ENCODE results near the gene SMAD6. TPM values are rescaled to one million over a fixed set of nuclear protein-coding genes. Genes with fewer than 3 reads are reported as not detected.

SMAD6 gene
- total and polyA plus RNA-seq, 9 of the 15 experiments (the other 6 are each of a cell fraction or from before 2014, with no cell fraction given), result 0.10 to 15.5 (median 3.7) TPM

GRCh38 chr15:66742286-66742685, 40.2 kb downstream of the SMAD6 start (continued):
- TF ChIP-seq MTA1 (IDR thresholded peaks at IDR 0.05; ENCODE audit: borderline replicate concordance) (no peak), SNAPC5 (CRISPR knock-in tag; IDR thresholded peaks at IDR 0.05) (no peak), ZNF165 (CRISPR knock-in tag; IDR thresholded peaks at IDR 0.05; ENCODE audit: borderline replicate concordance) (no peak), FOXJ3 (CRISPR knock-in tag; IDR thresholded peaks at IDR 0.05) (no peak)

DNA sequence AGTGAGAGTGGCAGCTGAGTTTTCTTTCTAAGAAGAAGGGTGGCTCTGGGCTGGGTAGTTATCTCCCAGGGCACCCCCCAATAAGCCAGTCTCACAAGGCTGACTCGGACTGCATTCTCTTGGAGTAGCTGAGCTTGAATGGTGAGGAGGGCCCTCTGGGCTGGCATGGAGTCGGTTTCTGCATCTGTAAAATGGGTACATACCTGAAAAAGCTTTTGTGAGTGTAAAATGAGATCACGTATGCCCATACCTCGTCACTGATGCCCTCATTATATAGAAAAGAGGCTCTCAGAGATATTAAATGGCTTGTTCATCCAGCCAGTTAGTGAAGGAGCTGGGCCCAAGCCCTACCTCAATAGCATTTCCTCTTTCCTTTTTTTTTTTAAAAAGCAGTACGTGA, 41.2 kb downstream of the SMAD6 start:
- Histone ChIP-seq H4K20me1 (replicated peaks; ENCODE audit: control insufficient read depth, insufficient read depth, low read length) (peaks cover 20% of the 10 kb centered on the region; the same call in 1 of the 2 replicates), H3K79me2 (ENCODE audit: control insufficient read depth, insufficient read depth, low read length) (peaks cover 42% of the 10 kb centered on the region; the same call in 2 of the 3 replicates), H3K36me3 (ENCODE audit: control insufficient read depth, insufficient read depth, low read length) (peaks cover 2% of the 10 kb centered on the region; the same call in 1 of the 3 replicates), H3K4me1 (replicated peaks in 1 of 2; ENCODE audit: control insufficient read depth in 2 of 2, insufficient read depth in 2 of 2, low read length in 2 of 2) (peaks cover 0 to 8% of the 10 kb centered on the region in 2 experiments; a peak in 1 of 5 replicates), H3K4me2 (ENCODE audit: insufficient read depth, low read length) (no peak overlapping the region), H3K9ac (ENCODE audit: insufficient read depth in 1 of 2, low read depth in 2 of 2, low read length in 2 of 2) (no peak overlapping the region), H3K4me3 (no peak overlapping the region), H3K27ac (ENCODE audit: extremely low read depth, low read depth, low read length) (no peak overlapping the region), H3K9me1 (ENCODE audit: control insufficient read depth, insufficient read depth, low read length) (no peaks in the 10 kb centered on the region), H3K9me3 (replicated peaks; ENCODE audit: control insufficient read depth, insufficient read depth, low read depth, low read length) (no peaks in the 10 kb centered on the region), H3K27me3 (ENCODE audit: control insufficient read depth in 2 of 2, insufficient read depth in 2 of 2, low read length in 2 of 2) (no peaks in the 10 kb centered on the region), H2AFZ (ENCODE audit: low read depth, low read length) (no peak overlapping the region)
- no TSS peak for BruUV-seq (replicated peaks)
- FAIRE-seq (no peak), DNase-seq (ENCODE audit: extremely low read depth in 1 of 4, low spot score in 3 of 4) (no peak), ATAC-seq (no peak)
- WGBS (ENCODE audit: insufficient coverage, low coverage, missing lambda C conversion rate), result 76% methylated on average over 5 of the region's 5 CpGs
- CTCF ChIA-PET (ENCODE audit: low intra/inter-chr PET ratio), result no interaction called here
- POLR2A ChIA-PET, result interaction anchor here (0.6 kb wide), 2 partner anchors 14 to 77 kb away, joined by 3 to 4 read pairs; no protein-coding TSS in a partner anchor
- intact Hi-C loops (cut with micrococcal nuclease), result no loop called here
- in situ Hi-C loops (cut with MboI), result no loop called here
- TF ChIP-seq, protein P1, sequence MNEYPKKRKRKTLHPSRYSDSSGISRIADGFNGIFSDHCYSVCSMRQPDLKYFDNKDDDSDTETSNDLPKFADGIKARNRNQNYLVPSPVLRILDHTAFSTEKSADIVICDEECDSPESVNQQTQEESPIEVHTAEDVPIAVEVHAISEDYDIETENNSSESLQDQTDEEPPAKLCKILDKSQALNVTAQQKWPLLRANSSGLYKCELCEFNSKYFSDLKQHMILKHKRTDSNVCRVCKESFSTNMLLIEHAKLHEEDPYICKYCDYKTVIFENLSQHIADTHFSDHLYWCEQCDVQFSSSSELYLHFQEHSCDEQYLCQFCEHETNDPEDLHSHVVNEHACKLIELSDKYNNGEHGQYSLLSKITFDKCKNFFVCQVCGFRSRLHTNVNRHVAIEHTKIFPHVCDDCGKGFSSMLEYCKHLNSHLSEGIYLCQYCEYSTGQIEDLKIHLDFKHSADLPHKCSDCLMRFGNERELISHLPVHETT (CRISPR knock-in tag; conservative IDR thresholded peaks at IDR 0.05 in 1 of 2, IDR thresholded peaks at IDR 0.05 in 1 of 2), result no peak
- TF ChIP-seq KDM1A (IDR thresholded peaks at IDR 0.05), result 0 out of 4 replicates have a peak, but pooled peaks of 1 of the 2 experiments have one; percentile 30
- TF ChIP-seq ZNF3 (CRISPR knock-in tag; IDR thresholded peaks at IDR 0.05), result no peak
- no peak for TF ChIP-seq BRCA1 (IDR thresholded peaks at IDR 0.05)
- no peak for TF ChIP-seq BRCA1 (CRISPR knock-in tag; IDR thresholded peaks at IDR 0.05)
- TF ChIP-seq NR4A1 (CRISPR knock-in tag; IDR thresholded peaks at IDR 0.05), result no peak
- TF ChIP-seq NR4A1 (tag; IDR thresholded peaks at IDR 0.05), result no peak
- TF ChIP-seq NFE2 (IDR thresholded peaks at IDR 0.05; ENCODE audit: low read depth), result no peak
- no peak for TF ChIP-seq IFI16 (CRISPR knock-in tag; IDR thresholded peaks at IDR 0.05)
- TF ChIP-seq, protein P2, sequence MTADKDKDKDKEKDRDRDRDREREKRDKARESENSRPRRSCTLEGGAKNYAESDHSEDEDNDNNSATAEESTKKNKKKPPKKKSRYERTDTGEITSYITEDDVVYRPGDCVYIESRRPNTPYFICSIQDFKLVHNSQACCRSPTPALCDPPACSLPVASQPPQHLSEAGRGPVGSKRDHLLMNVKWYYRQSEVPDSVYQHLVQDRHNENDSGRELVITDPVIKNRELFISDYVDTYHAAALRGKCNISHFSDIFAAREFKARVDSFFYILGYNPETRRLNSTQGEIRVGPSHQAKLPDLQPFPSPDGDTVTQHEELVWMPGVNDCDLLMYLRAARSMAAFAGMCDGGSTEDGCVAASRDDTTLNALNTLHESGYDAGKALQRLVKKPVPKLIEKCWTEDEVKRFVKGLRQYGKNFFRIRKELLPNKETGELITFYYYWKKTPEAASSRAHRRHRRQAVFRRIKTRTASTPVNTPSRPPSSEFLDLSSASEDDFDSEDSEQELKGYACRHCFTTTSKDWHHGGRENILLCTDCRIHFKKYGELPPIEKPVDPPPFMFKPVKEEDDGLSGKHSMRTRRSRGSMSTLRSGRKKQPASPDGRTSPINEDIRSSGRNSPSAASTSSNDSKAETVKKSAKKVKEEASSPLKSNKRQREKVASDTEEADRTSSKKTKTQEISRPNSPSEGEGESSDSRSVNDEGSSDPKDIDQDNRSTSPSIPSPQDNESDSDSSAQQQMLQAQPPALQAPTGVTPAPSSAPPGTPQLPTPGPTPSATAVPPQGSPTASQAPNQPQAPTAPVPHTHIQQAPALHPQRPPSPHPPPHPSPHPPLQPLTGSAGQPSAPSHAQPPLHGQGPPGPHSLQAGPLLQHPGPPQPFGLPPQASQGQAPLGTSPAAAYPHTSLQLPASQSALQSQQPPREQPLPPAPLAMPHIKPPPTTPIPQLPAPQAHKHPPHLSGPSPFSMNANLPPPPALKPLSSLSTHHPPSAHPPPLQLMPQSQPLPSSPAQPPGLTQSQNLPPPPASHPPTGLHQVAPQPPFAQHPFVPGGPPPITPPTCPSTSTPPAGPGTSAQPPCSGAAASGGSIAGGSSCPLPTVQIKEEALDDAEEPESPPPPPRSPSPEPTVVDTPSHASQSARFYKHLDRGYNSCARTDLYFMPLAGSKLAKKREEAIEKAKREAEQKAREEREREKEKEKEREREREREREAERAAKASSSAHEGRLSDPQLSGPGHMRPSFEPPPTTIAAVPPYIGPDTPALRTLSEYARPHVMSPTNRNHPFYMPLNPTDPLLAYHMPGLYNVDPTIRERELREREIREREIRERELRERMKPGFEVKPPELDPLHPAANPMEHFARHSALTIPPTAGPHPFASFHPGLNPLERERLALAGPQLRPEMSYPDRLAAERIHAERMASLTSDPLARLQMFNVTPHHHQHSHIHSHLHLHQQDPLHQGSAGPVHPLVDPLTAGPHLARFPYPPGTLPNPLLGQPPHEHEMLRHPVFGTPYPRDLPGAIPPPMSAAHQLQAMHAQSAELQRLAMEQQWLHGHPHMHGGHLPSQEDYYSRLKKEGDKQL (CRISPR knock-in tag; IDR thresholded peaks at IDR 0.05; ENCODE audit: borderline replicate concordance), result no peak
- no peak for TF ChIP-seq SRSF9 (IDR thresholded peaks at IDR 0.05; ENCODE audit: borderline replicate concordance, low read depth, low read length)
- TF ChIP-seq FOXA3 (CRISPR knock-in tag; conservative IDR thresholded peaks at IDR 0.05 in 1 of 2, IDR thresholded peaks at IDR 0.05 in 1 of 2), result no peak

Data from K562 (cell line).